ENCODE results near the gene BCAS4.

DNA sequence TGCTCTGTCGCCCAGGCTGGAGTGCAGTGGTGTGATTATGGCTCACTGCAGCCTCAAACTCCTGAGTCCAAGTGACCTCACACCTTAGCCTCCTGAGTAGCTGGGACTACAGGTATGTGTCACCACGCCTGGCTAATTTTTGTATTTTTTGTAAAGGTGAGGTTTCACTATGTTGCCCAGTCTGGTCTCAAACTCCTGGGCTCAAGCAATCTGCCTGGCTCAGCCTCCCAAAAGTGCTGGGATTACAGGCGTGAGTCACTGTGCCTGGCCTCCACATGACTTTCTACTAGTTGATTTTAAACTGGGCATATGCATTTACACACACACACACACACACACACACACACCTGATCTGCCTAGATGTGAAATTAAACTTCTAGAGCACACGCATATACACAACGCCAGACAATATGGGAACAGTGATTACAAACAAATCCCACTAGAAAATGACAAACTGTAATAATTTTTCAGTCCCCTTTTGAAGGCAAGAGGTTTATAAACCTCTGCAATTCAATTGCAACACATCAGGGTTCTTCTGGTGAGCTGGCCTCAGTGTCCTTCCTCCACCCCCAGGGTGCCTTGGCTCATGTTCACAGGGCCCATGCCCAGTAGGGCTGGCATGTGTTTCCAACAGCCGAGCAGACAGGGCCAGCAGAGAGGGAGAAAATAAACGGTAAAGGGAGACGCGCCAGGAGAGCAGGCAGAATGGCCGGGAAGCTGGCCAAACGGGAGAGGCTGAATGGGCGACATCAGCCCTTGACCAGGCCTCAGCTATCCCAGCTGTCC is 32.2 kb upstream of the BCAS4 start:
- TF ChIP-seq, protein P1, sequence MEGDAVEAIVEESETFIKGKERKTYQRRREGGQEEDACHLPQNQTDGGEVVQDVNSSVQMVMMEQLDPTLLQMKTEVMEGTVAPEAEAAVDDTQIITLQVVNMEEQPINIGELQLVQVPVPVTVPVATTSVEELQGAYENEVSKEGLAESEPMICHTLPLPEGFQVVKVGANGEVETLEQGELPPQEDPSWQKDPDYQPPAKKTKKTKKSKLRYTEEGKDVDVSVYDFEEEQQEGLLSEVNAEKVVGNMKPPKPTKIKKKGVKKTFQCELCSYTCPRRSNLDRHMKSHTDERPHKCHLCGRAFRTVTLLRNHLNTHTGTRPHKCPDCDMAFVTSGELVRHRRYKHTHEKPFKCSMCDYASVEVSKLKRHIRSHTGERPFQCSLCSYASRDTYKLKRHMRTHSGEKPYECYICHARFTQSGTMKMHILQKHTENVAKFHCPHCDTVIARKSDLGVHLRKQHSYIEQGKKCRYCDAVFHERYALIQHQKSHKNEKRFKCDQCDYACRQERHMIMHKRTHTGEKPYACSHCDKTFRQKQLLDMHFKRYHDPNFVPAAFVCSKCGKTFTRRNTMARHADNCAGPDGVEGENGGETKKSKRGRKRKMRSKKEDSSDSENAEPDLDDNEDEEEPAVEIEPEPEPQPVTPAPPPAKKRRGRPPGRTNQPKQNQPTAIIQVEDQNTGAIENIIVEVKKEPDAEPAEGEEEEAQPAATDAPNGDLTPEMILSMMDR (conservative IDR thresholded peaks at IDR 0.05 in 1 of 2, IDR thresholded peaks at IDR 0.05 in 1 of 2; ENCODE audit: low read depth in 1 of 2, low read length in 2 of 2), result no peak
- no peak for TF ChIP-seq EZH2 (IDR thresholded peaks at IDR 0.05; ENCODE audit: low read length, missing control alignments)

Measured in fibroblast of lung (primary cell).